ENCODE measurements around the gene PNMA8C. TPM values are rescaled to one million over a fixed set of nuclear protein-coding genes. Genes with fewer than 3 reads are reported as not detected.

Gene PNMA8C
- polyA plus RNA-seq, 1 donor (not counting 4 experiments of a cell fraction or from before 2014, with no cell fraction given) = not detected

- H3K9ac ChIP-seq (ENCODE audit: control insufficient read depth, extremely low read depth, insufficient read depth, low read length) = peak overlapping the region; percentile 30
- H3K27me3 ChIP-seq (ENCODE audit: control insufficient read depth, extremely low read depth, insufficient read depth, low read length) = no peaks in the 10 kb centered on the region
- TF ChIP-seq, protein P1, sequence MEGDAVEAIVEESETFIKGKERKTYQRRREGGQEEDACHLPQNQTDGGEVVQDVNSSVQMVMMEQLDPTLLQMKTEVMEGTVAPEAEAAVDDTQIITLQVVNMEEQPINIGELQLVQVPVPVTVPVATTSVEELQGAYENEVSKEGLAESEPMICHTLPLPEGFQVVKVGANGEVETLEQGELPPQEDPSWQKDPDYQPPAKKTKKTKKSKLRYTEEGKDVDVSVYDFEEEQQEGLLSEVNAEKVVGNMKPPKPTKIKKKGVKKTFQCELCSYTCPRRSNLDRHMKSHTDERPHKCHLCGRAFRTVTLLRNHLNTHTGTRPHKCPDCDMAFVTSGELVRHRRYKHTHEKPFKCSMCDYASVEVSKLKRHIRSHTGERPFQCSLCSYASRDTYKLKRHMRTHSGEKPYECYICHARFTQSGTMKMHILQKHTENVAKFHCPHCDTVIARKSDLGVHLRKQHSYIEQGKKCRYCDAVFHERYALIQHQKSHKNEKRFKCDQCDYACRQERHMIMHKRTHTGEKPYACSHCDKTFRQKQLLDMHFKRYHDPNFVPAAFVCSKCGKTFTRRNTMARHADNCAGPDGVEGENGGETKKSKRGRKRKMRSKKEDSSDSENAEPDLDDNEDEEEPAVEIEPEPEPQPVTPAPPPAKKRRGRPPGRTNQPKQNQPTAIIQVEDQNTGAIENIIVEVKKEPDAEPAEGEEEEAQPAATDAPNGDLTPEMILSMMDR (optimal IDR thresholded peaks at IDR 0.05 in 1 of 3, IDR thresholded peaks at IDR 0.05 in 1 of 3, conservative IDR thresholded peaks at IDR 0.05 in 1 of 3; ENCODE audit: extremely low read depth in 1 of 3, insufficient read depth in 2 of 3, low read length in 3 of 3) = no peak
- no peak for TF ChIP-seq EZH2 (IDR thresholded peaks at IDR 0.05; ENCODE audit: low read length)
- dilution Hi-C loops (cut with MboI; ENCODE audit: extremely low pct_ligation_motif_present, low sequenced_read_pairs) = no loop called here
- peak overlapping the region in 1 of 3 experiments; percentile 26 for H3K4me3 ChIP-seq (ENCODE audit: control insufficient read depth in 2 of 3, extremely low read depth in 1 of 3, insufficient read depth in 2 of 3, low read depth in 1 of 3, low read length in 3 of 3)
- DNase-seq (ENCODE audit: low read depth, low spot score) (peak; percentile 30), FAIRE-seq (peak; percentile 96)
- H3K27ac ChIP-seq (ENCODE audit: control insufficient read depth, insufficient read depth, low read length) = peak overlapping the region; percentile 67
- H3K79me2 ChIP-seq (ENCODE audit: control insufficient read depth, insufficient read depth, low read length) = no peaks in the 10 kb centered on the region
- no peaks in the 10 kb centered on the region for H3K9me3 ChIP-seq (ENCODE audit: control insufficient read depth, low read depth, low read length)
- H2AFZ ChIP-seq (ENCODE audit: control insufficient read depth, low read length) = no peak overlapping the region
- H3K36me3 ChIP-seq (ENCODE audit: control insufficient read depth in 2 of 2, extremely low read depth in 1 of 2, insufficient read depth in 2 of 2, low read length in 2 of 2) = no peaks in the 10 kb centered on the region
- no peaks in the 10 kb centered on the region for H3K9me1 ChIP-seq (ENCODE audit: control insufficient read depth, extremely low read depth, insufficient read depth, low read length)
- H3K4me1 ChIP-seq (ENCODE audit: control insufficient read depth, extremely low read depth, insufficient read depth, low read length) = peaks cover 29% of the 10 kb centered on the region
- H3K4me2 ChIP-seq (ENCODE audit: control insufficient read depth, extremely low read depth, insufficient read depth, low read depth, low read length) = peak overlapping the region; percentile 55
- H4K20me1 ChIP-seq (ENCODE audit: control insufficient read depth, extremely low read depth, insufficient read depth, low read length) = no peaks in the 10 kb centered on the region
These were observed 37.9 kb upstream of the PNMA8C start for GRCh38 chr19:46466536-46467196.

- no peak overlapping the region for H2AFZ ChIP-seq (ENCODE audit: control insufficient read depth, low read length)
- dilution Hi-C loops (cut with MboI; ENCODE audit: extremely low pct_ligation_motif_present, low sequenced_read_pairs) = no loop called here
- H3K4me3 ChIP-seq (ENCODE audit: control insufficient read depth in 2 of 3, extremely low read depth in 1 of 3, insufficient read depth in 2 of 3, low read depth in 1 of 3, low read length in 3 of 3) = no peak overlapping the region
- no peak overlapping the region for H3K27ac ChIP-seq (ENCODE audit: control insufficient read depth, insufficient read depth, low read length)
- FAIRE-seq = no peak
- no peaks in the 10 kb centered on the region for H3K9me1 ChIP-seq (ENCODE audit: control insufficient read depth, extremely low read depth, insufficient read depth, low read length)
- H3K79me2 ChIP-seq (ENCODE audit: control insufficient read depth, insufficient read depth, low read length) = no peaks in the 10 kb centered on the region
- no peak for TF ChIP-seq EZH2 (IDR thresholded peaks at IDR 0.05; ENCODE audit: low read length)
- TF ChIP-seq, protein P1 (optimal IDR thresholded peaks at IDR 0.05 in 1 of 3, IDR thresholded peaks at IDR 0.05 in 1 of 3, conservative IDR thresholded peaks at IDR 0.05 in 1 of 3; ENCODE audit: extremely low read depth in 1 of 3, insufficient read depth in 2 of 3, low read length in 3 of 3) = no peak
- H4K20me1 ChIP-seq (ENCODE audit: control insufficient read depth, extremely low read depth, insufficient read depth, low read length) = no peaks in the 10 kb centered on the region
- H3K9me3 ChIP-seq (ENCODE audit: control insufficient read depth, low read depth, low read length) = no peaks in the 10 kb centered on the region
- peaks cover 41% of the 10 kb centered on the region for H3K4me1 ChIP-seq (ENCODE audit: control insufficient read depth, extremely low read depth, insufficient read depth, low read length)
- no peak overlapping the region for H3K4me2 ChIP-seq (ENCODE audit: control insufficient read depth, extremely low read depth, insufficient read depth, low read depth, low read length)
- no peak overlapping the region for H3K9ac ChIP-seq (ENCODE audit: control insufficient read depth, extremely low read depth, insufficient read depth, low read length)
- no peak for DNase-seq (ENCODE audit: low read depth, low spot score)
- H3K27me3 ChIP-seq (ENCODE audit: control insufficient read depth, extremely low read depth, insufficient read depth, low read length) = no peaks in the 10 kb centered on the region
- no peaks in the 10 kb centered on the region for H3K36me3 ChIP-seq (ENCODE audit: control insufficient read depth in 2 of 2, extremely low read depth in 1 of 2, insufficient read depth in 2 of 2, low read length in 2 of 2)
These were observed 34.8 kb upstream of the PNMA8C start for GRCh38 chr19:46463516-46463915.
